Measurements from ENCODE around the gene NPAS3.

NPAS3 gene

GRCh38 chr14:33602396-33602795 lies 663.7 kb downstream of the NPAS3 start:
- DNase-seq, result no peak

GRCh38 chr14:33606591-33606990 lies 667.9 kb downstream of the NPAS3 start:
- DNase-seq, result no peak

GRCh38 chr14:33609582-33609981 lies 670.9 kb downstream of the NPAS3 start:
- no peak for DNase-seq

- no peak for DNase-seq
Observed at GRCh38 chr14:33610121-33610520, 671.4 kb downstream of the NPAS3 start.

GRCh38 chr14:33611405-33612196 lies 672.9 kb downstream of the NPAS3 start:
- no peak for DNase-seq

- no peak for DNase-seq
Observed at GRCh38 chr14:33612197-33612505, 673.5 kb downstream of the NPAS3 start.

- DNase-seq, result peak; percentile 14
Observed at GRCh38 chr14:33617154-33617553, 678.5 kb downstream of the NPAS3 start.

- no peak for DNase-seq
Observed at GRCh38 chr14:33618361-33619105, 679.9 kb downstream of the NPAS3 start.

GRCh38 chr14:33622496-33622895 lies 683.8 kb downstream of the NPAS3 start:
- DNase-seq, result no peak

GRCh38 chr14:33629792-33630191 lies 691.1 kb downstream of the NPAS3 start:
- DNase-seq, result no peak

- DNase-seq, result no peak
Observed at GRCh38 chr14:33631021-33631420, 692.3 kb downstream of the NPAS3 start.

GRCh38 chr14:33631441-33631840 lies 692.8 kb downstream of the NPAS3 start:
- DNase-seq, result peak; percentile 10

- DNase-seq, result no peak
Observed at GRCh38 chr14:33634631-33635030, 696.0 kb downstream of the NPAS3 start.

- DNase-seq, result no peak
Observed at GRCh38 chr14:33636716-33637115, 698.0 kb downstream of the NPAS3 start.

- no peak for DNase-seq
Observed at GRCh38 chr14:33642080-33642479, 703.4 kb downstream of the NPAS3 start.

GRCh38 chr14:33642691-33643244 lies 704.1 kb downstream of the NPAS3 start:
- no peak for DNase-seq

GRCh38 chr14:33643426-33644181 lies 704.9 kb downstream of the NPAS3 start:
- no peak for DNase-seq

GRCh38 chr14:33646692-33647260 lies 708.1 kb downstream of the NPAS3 start:
- no peak for DNase-seq

GRCh38 chr14:33647385-33647786 lies 708.7 kb downstream of the NPAS3 start:
- no peak for DNase-seq

- no peak for DNase-seq
Observed at GRCh38 chr14:33650430-33650829, 711.8 kb downstream of the NPAS3 start.

- no peak for DNase-seq
Observed at GRCh38 chr14:33652566-33653307, 714.1 kb downstream of the NPAS3 start.

- no peak for DNase-seq
Observed at GRCh38 chr14:33653308-33653695, 714.6 kb downstream of the NPAS3 start.
